HuH-7 (cell line): ENCODE measurements around the gene LMAN1L.
A peak's percentile ranks its signal among the peaks of the same experiment; 100 is the strongest.

Experiments
- DNase-seq: peaks from one replicate; pipeline ENCODE4 v3.0.0; 2011; ENCODE audit warnings: low spot score

The LMAN1L gene

GRCh38 chr15:74837482-74838136 lies 25.0 kb downstream of the LMAN1L start:
- DNase-seq = no peak

- no peak for DNase-seq
Observed at GRCh38 chr15:74838137-74838516, 25.5 kb downstream of the LMAN1L start.

- no peak for DNase-seq
Observed at GRCh38 chr15:74838746-74839525, 26.3 kb downstream of the LMAN1L start.

GRCh38 chr15:74839526-74840395 lies 27.1 kb downstream of the LMAN1L start:
- DNase-seq = no peak

GRCh38 chr15:74840851-74841775 lies 28.5 kb downstream of the LMAN1L start:
- no peak for DNase-seq

- DNase-seq = no peak
Observed at GRCh38 chr15:74841891-74842373, 29.3 kb downstream of the LMAN1L start.

- DNase-seq = peak; percentile 98
Observed at GRCh38 chr15:74842581-74843444, 30.2 kb downstream of the LMAN1L start, which contains the start of gene ULK3. Gene ULK3 (minus strand): TSS chr15:74843156. CDS start chr15:74843105, 51 bp downstream.

GRCh38 chr15:74843445-74843828 lies 30.8 kb downstream of the LMAN1L start:
- no peak for DNase-seq

GRCh38 chr15:74843891-74844299 lies 31.3 kb downstream of the LMAN1L start:
- no peak for DNase-seq

GRCh38 chr15:74844319-74845207 lies 31.9 kb downstream of the LMAN1L start:
- no peak for DNase-seq

- DNase-seq = no peak
Observed at GRCh38 chr15:74845208-74845568, 32.6 kb downstream of the LMAN1L start.

GRCh38 chr15:74845581-74845980 lies 32.9 kb downstream of the LMAN1L start:
- DNase-seq = no peak

- DNase-seq = no peak
Observed at GRCh38 chr15:74847432-74847831, 34.8 kb downstream of the LMAN1L start.

GRCh38 chr15:74850393-74850792 lies 37.8 kb downstream of the LMAN1L start:
- DNase-seq = no peak

- DNase-seq = no peak
Observed at GRCh38 chr15:74851960-74852359, 39.3 kb downstream of the LMAN1L start.

GRCh38 chr15:74854453-74855022 lies 41.9 kb downstream of the LMAN1L start:
- no peak for DNase-seq

GRCh38 chr15:74855857-74856256 lies 43.2 kb downstream of the LMAN1L start:
- DNase-seq = no peak

- DNase-seq = no peak
Observed at GRCh38 chr15:74856537-74856936, 43.9 kb downstream of the LMAN1L start.

GRCh38 chr15:74857082-74857655 lies 44.5 kb downstream of the LMAN1L start:
- DNase-seq = no peak
